ENCODE results near the gene TPBG.

- TF ChIP-seq CTCF (IDR thresholded peaks at IDR 0.05; ENCODE audit: borderline replicate concordance, extremely low read depth, low read length, poor library complexity, severe bottlenecking), result no peak
- TF ChIP-seq EZH2 (IDR thresholded peaks at IDR 0.05; ENCODE audit: borderline replicate concordance, low read depth, low read length, severe bottlenecking), result no peak
Observed at GRCh38 chr6:82337688-82338257, 25.8 kb upstream of the TPBG start.

Data from DND-41 (cell line).